ENCODE measurements around the gene TIAM2.
"Not testable (repeated sequence)": the region's sequence is repeated elsewhere in the genome, so short reads cannot be mapped to it uniquely, and the experiment has no call there.

The TIAM2 gene

GRCh38 chr6:154986787-154987235 is 8.3 kb upstream of the TIAM2 start:
- no peak for DNase-seq (ENCODE audit: low read depth, low spot score)
- no peak overlapping the region for H3K27ac ChIP-seq

- DNase-seq (ENCODE audit: low read depth, low spot score) = no peak
- H3K27ac ChIP-seq = no peak overlapping the region
Observed at GRCh38 chr6:154989448-154989847, 5.7 kb upstream of the TIAM2 start.

- DNase-seq (ENCODE audit: low read depth, low spot score) = no peak
- H3K27ac ChIP-seq = no peak overlapping the region
Observed at GRCh38 chr6:154991207-154991606, 3.9 kb upstream of the TIAM2 start.

GRCh38 chr6:154993026-154993425 is 2.1 kb upstream of the TIAM2 start:
- no peak for DNase-seq (ENCODE audit: low read depth, low spot score)
- H3K27ac ChIP-seq = no peak overlapping the region

- DNase-seq (ENCODE audit: low read depth, low spot score) = no peak
- H3K27ac ChIP-seq = no peak overlapping the region
Observed at GRCh38 chr6:154993710-154994109, 1.4 kb upstream of the TIAM2 start.

GRCh38 chr6:154994836-154995253 is 270 bp upstream of the TIAM2 start:
- no peak overlapping the region for H3K27ac ChIP-seq
- DNase-seq (ENCODE audit: low read depth, low spot score) = no peak

GRCh38 chr6:154996016-154996590 is 988 bp downstream of the TIAM2 start:
- no peak for DNase-seq (ENCODE audit: low read depth, low spot score)

GRCh38 chr6:154996841-154997311 is 1.8 kb downstream of the TIAM2 start:
- H3K27ac ChIP-seq = no peak overlapping the region
- DNase-seq (ENCODE audit: low read depth, low spot score) = no peak

More at GRCh38 chr6:154996016-154996590, 988 bp downstream of the TIAM2 start:
- H3K27ac ChIP-seq = no peak overlapping the region

GRCh38 chr6:154998855-154999254 is 3.7 kb downstream of the TIAM2 start:
- no peak for DNase-seq (ENCODE audit: low read depth, low spot score)
- no peak overlapping the region for H3K27ac ChIP-seq

GRCh38 chr6:155001482-155001881 is 6.4 kb downstream of the TIAM2 start:
- no peak for DNase-seq (ENCODE audit: low read depth, low spot score)
- H3K27ac ChIP-seq = no peak overlapping the region

- H3K27ac ChIP-seq = no peak overlapping the region
- no peak for DNase-seq (ENCODE audit: low read depth, low spot score)
Observed at GRCh38 chr6:155001934-155002333, 6.8 kb downstream of the TIAM2 start.

- no peak overlapping the region for H3K27ac ChIP-seq
- no peak for DNase-seq (ENCODE audit: low read depth, low spot score)
Observed at GRCh38 chr6:155003476-155003875, 8.4 kb downstream of the TIAM2 start.

- H3K27ac ChIP-seq = no peak overlapping the region
- no peak for DNase-seq (ENCODE audit: low read depth, low spot score)
Observed at GRCh38 chr6:155004017-155004416, 8.9 kb downstream of the TIAM2 start.

GRCh38 chr6:155004576-155005372 is 9.7 kb downstream of the TIAM2 start:
- no peak for DNase-seq (ENCODE audit: low read depth, low spot score)
- H3K27ac ChIP-seq = no peak overlapping the region

GRCh38 chr6:155008625-155009024 is 13.5 kb downstream of the TIAM2 start:
- no peak for DNase-seq (ENCODE audit: low read depth, low spot score)
- H3K27ac ChIP-seq = no peak overlapping the region

GRCh38 chr6:155010940-155011339 is 15.8 kb downstream of the TIAM2 start:
- H3K27ac ChIP-seq = no peak overlapping the region
- DNase-seq (ENCODE audit: low read depth, low spot score) = no peak

GRCh38 chr6:155011809-155012291 is 16.7 kb downstream of the TIAM2 start:
- no peak for DNase-seq (ENCODE audit: low read depth, low spot score)

GRCh38 chr6:155013457-155013876 is 18.4 kb downstream of the TIAM2 start:
- no peak for DNase-seq (ENCODE audit: low read depth, low spot score)
- H3K27ac ChIP-seq = no peak overlapping the region

More at GRCh38 chr6:155011809-155012291, 16.7 kb downstream of the TIAM2 start:
- H3K27ac ChIP-seq = no peak overlapping the region

GRCh38 chr6:155014137-155014536 is 19.0 kb downstream of the TIAM2 start:
- no peak for DNase-seq (ENCODE audit: low read depth, low spot score)
- H3K27ac ChIP-seq = no peak overlapping the region

- no peak overlapping the region for H3K27ac ChIP-seq
- no peak for DNase-seq (ENCODE audit: low read depth, low spot score)
Observed at GRCh38 chr6:155014670-155015300, 19.7 kb downstream of the TIAM2 start.

- not testable (repeated sequence) for DNase-seq (ENCODE audit: low read depth, low spot score); H3K27ac ChIP-seq
Observed at GRCh38 chr6:155018415-155018814, 23.3 kb downstream of the TIAM2 start.
